OCI-LY1 (cell line): ENCODE data around the gene CASP8.
A peak's percentile ranks its signal among the peaks of the same experiment; 100 is the strongest.

Source experiments
- H2AFZ ChIP-seq: fragments of 200-600 bp; sonication (generic), shearing (Covaris generic); 2 replicates; pipeline ENCODE4 v1.6.0; 2014; ENCODE audit warnings: antibody characterized with exemption, mild to moderate bottlenecking, low read length
- H3F3A ChIP-seq: fragments of 200-600 bp; sonication (generic), shearing (Covaris generic); 2 replicates; pipeline ENCODE4 v1.6.0; 2014; ENCODE audit warnings: mild to moderate bottlenecking, antibody characterized with exemption, low read length, moderate library complexity; ENCODE audit not compliant: insufficient read depth
- H3K27ac ChIP-seq: fragments of 200-600 bp; sonication (generic); 2 replicates; pipeline ENCODE4 v1.5.1; 2014; ENCODE audit warnings: low read length, mixed run types, mild to moderate bottlenecking, low read depth; ENCODE audit not compliant: poor library complexity, severe bottlenecking
- H3K27me3 ChIP-seq: fragments of 200-600 bp; sonication (generic); 2 replicates; pipeline ENCODE4 v1.6.0; 2014; ENCODE audit warnings: antibody characterized with exemption, mild to moderate bottlenecking, low read length, moderate library complexity; ENCODE audit not compliant: insufficient read depth
- H3K36me3 ChIP-seq: fragments of 200-600 bp; sonication (generic); 2 replicates; pipeline ENCODE4 v1.6.1; 2014; ENCODE audit warnings: mild to moderate bottlenecking, antibody characterized with exemption, low read length, moderate library complexity, mixed read lengths; ENCODE audit not compliant: insufficient read depth
- H3K4me1 ChIP-seq: fragments of 200-600 bp; sonication (generic); 2 replicates; pipeline ENCODE4 v1.5.1; 2014; ENCODE audit warnings: mild to moderate bottlenecking, low read length, moderate library complexity; ENCODE audit not compliant: insufficient read depth, severe bottlenecking
- H3K4me2 ChIP-seq: fragments of 200-600 bp; sonication (generic), shearing (Covaris generic); 2 replicates; pipeline ENCODE4 v1.6.1; 2014; ENCODE audit warnings: low read length
- H3K4me3 ChIP-seq: fragments of 200-600 bp; sonication (generic); 2 replicates; pipeline ENCODE4 v1.5.1; 2014; ENCODE audit warnings: low read length, low read depth, mild to moderate bottlenecking, mixed read lengths; ENCODE audit not compliant: poor library complexity, severe bottlenecking
- H3K79me2 ChIP-seq: fragments of 200-600 bp; shearing (Covaris generic); 2 replicates; pipeline ENCODE4 v1.6.1; 2016; ENCODE audit warnings: mixed run types, low read length, mixed read lengths; ENCODE audit not compliant: insufficient read depth
- H3K9ac ChIP-seq: fragments of 200-600 bp; sonication (generic), shearing (Covaris generic); 2 replicates; pipeline ENCODE4 v1.6.1; 2014; ENCODE audit warnings: mild to moderate bottlenecking, low read length, mixed read lengths
- H3K9me2 ChIP-seq: fragments of 200-600 bp; sonication (generic), shearing (Covaris generic); 2 replicates; pipeline ENCODE4 v1.6.1; 2014; ENCODE audit warnings: low read depth, mild to moderate bottlenecking, low read length, mixed read lengths
- H3K9me3 ChIP-seq: fragments of 200-600 bp; shearing (Covaris generic); 2 replicates; pipeline ENCODE4 v1.6.1; 2014; ENCODE audit warnings: low read length, mixed read lengths
- H4K20me1 ChIP-seq: fragments of 200-600 bp; sonication (generic), shearing (Covaris generic); 2 replicates; pipeline ENCODE4 v1.6.0; 2016; ENCODE audit warnings: mild to moderate bottlenecking, low read length; ENCODE audit not compliant: insufficient read depth
- CTCF ChIP-seq: fragments of 200-600 bp; sonication (generic), shearing (Covaris generic); IDR thresholded peaks from 2 replicates; pipeline ENCODE4 v1.5.1; 2017; ENCODE audit warnings: mild to moderate bottlenecking, antibody characterized with exemption, low read length, moderate library complexity, mixed read lengths
- EZH2 ChIP-seq: fragments of 200-600 bp; sonication (generic), shearing (Covaris generic); IDR thresholded peaks from 2 replicates; pipeline ENCODE4 v1.8.0; 2017; ENCODE audit warnings: borderline replicate concordance, mixed run types, mild to moderate bottlenecking, antibody characterized with exemption, low read length, moderate library complexity, mixed read lengths

The CASP8 gene

GRCh38 chr2:201261906-201262305, 1.6 kb downstream of the CASP8 start:
- Histone ChIP-seq H3K79me2 (peaks cover 50% of the 10 kb centered on the region), H3K27me3 (no peaks in the 10 kb centered on the region), H3K4me2 (peak overlapping the region; percentile 90), H3K36me3 (peaks cover 7% of the 10 kb centered on the region), H3K9ac (peak overlapping the region; percentile 78), H3K9me3 (no peaks in the 10 kb centered on the region), H2AFZ (no peak overlapping the region), H3K27ac (peak overlapping the region; percentile 98), H3K4me1 (peaks cover 70% of the 10 kb centered on the region), H3K9me2 (no peaks in the 10 kb centered on the region), H3K4me3 (peak overlapping the region; percentile 64), H4K20me1 (no peaks in the 10 kb centered on the region), H3F3A (no peaks in the 10 kb centered on the region; the same call in 1 of the 2 replicates)
- TF ChIP-seq EZH2 = no peak
- TF ChIP-seq CTCF = no peak

DNA sequence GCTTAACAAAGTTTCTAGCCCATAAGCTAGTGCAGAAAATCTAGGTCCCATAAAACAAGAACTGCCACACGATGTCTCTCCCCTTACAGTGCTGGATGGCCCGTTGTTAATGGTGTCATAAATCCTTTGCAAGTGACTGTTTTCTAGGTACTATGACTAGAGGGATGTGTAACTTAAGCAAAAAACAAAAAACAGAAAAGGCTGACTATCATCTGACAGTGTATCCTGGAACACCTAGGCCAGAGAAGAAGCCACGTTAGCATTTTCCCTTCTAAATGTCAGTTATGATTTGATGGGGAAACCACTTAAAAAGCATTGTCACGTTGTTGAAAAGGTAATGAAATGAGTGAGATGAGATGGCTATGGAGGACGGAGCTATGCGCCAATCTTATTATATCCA, 2.4 kb downstream of the CASP8 start:
- TF ChIP-seq EZH2 = no peak
- TF ChIP-seq CTCF = no peak; the same call in 1 of the 2 replicates
- Histone ChIP-seq H3K4me2 (peak overlapping the region; percentile 70), H2AFZ (no peak overlapping the region), H3K27ac (no peak overlapping the region), H3K9me3 (no peaks in the 10 kb centered on the region), H3K79me2 (peaks cover 50% of the 10 kb centered on the region), H3K36me3 (peaks cover 15% of the 10 kb centered on the region), H3K9ac (peak overlapping the region; percentile 32; the same call in 1 of the 2 replicates), H3K27me3 (no peaks in the 10 kb centered on the region), H3K4me3 (peak overlapping the region; percentile 49), H3K4me1 (peaks cover 63% of the 10 kb centered on the region), H4K20me1 (no peaks in the 10 kb centered on the region), H3F3A (no peaks in the 10 kb centered on the region; the same call in 1 of the 2 replicates), H3K9me2 (no peaks in the 10 kb centered on the region)

DNA sequence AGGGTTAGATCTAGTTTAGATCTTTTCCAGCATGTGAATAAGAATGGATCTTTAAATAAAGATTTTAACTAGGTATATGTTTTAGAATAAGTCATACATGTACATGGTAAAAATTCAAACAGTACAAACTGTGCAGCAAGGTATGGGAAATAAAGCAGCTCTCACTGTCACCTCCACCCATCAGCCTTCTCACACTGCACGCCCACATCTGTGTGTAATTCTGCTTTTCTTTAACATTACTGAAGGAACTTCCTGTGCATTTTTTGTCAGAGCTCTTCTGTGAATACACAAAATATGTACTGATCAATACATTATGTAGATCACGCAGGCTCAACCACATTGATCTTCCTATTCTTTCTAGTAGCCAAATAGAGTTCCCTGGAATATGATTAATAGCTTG, 3.4 kb downstream of the CASP8 start:
- H2AFZ ChIP-seq = no peak overlapping the region
- no peaks in the 10 kb centered on the region for H3K9me3 ChIP-seq
- peaks cover 50% of the 10 kb centered on the region for H3K79me2 ChIP-seq
- H3K4me2 ChIP-seq = peak overlapping the region; percentile 70; the same call in 1 of the 2 replicates
- no peaks in the 10 kb centered on the region for H3K27me3 ChIP-seq
- peaks cover 26% of the 10 kb centered on the region for H3K36me3 ChIP-seq
- no peaks in the 10 kb centered on the region; the same call in 1 of the 2 replicates for H3F3A ChIP-seq
- H3K27ac ChIP-seq = no peak overlapping the region
- H3K9ac ChIP-seq = no peak overlapping the region
- peaks cover 52% of the 10 kb centered on the region for H3K4me1 ChIP-seq
- TF ChIP-seq EZH2 (no peak), CTCF (no peak)
- no peaks in the 10 kb centered on the region for H4K20me1 ChIP-seq
- H3K4me3 ChIP-seq = no peak overlapping the region
- H3K9me2 ChIP-seq = no peaks in the 10 kb centered on the region
